ENCODE data around the gene PNPLA3.

DNA sequence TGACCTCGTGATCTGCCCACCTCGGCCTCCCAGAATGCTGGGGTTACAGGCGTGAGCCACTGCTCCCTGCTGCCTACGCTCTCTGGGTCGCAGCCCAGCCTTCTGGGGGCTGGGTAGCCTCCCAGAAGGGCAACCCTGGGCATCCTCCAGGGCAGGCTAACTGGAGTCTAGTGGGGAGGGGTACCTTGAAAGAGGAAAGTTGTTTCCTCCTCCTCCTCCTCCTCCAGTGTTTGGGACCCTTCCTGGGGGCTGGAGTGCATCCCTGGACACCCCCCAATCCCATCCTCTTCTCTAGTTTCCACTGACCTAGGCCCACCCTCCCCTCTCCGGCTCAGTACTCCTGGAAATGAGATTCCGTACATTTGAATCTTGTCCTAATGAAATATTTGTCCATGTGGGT is 1.3 kb downstream of the PNPLA3 start:
- TF ChIP-seq SP1 (IDR thresholded peaks at IDR 0.05): no peak
- TF ChIP-seq, protein P1, sequence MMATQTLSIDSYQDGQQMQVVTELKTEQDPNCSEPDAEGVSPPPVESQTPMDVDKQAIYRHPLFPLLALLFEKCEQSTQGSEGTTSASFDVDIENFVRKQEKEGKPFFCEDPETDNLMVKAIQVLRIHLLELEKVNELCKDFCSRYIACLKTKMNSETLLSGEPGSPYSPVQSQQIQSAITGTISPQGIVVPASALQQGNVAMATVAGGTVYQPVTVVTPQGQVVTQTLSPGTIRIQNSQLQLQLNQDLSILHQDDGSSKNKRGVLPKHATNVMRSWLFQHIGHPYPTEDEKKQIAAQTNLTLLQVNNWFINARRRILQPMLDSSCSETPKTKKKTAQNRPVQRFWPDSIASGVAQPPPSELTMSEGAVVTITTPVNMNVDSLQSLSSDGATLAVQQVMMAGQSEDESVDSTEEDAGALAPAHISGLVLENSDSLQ (IDR thresholded peaks at IDR 0.05): no peak
- no peak for TF ChIP-seq TARDBP (IDR thresholded peaks at IDR 0.05)
- no peak for TF ChIP-seq ARNT (IDR thresholded peaks at IDR 0.05)
- no peak for TF ChIP-seq BHLHE40 (IDR thresholded peaks at IDR 0.05; ENCODE audit: borderline replicate concordance)
- TF ChIP-seq ZNF384 (IDR thresholded peaks at IDR 0.05): no peak
- TF ChIP-seq ELF4 (IDR thresholded peaks at IDR 0.05): no peak
- TF ChIP-seq FOXM1 (IDR thresholded peaks at IDR 0.05; ENCODE audit: borderline replicate concordance): no peak
- no peak for TF ChIP-seq FOXK2 (IDR thresholded peaks at IDR 0.05)
- TF ChIP-seq NFRKB (IDR thresholded peaks at IDR 0.05): no peak
- TF ChIP-seq SUZ12 (IDR thresholded peaks at IDR 0.05): no peak
